Endodermal cell (in vitro differentiated cells): Measurements from ENCODE around the gene MPEG1. TPM values are rescaled to one million over a fixed set of nuclear protein-coding genes. Genes with fewer than 3 reads are reported as not detected.

Experiments
- DNase-seq: peaks from one replicate; pipeline ENCODE4 v3.0.0-alpha.2; 2017
- H3K27ac ChIP-seq: 2 replicates; pipeline ENCODE4 v1.5.1; 2013; ENCODE audit warnings: mild to moderate bottlenecking, low read depth, low read length, moderate library complexity
- H3K27me3 ChIP-seq: 2 replicates; pipeline ENCODE4 v1.6.1; 2013; ENCODE audit warnings: mild to moderate bottlenecking, low read length, moderate library complexity; ENCODE audit not compliant: insufficient read depth, control insufficient read depth, poor library complexity, severe bottlenecking
- H3K36me3 ChIP-seq: 2 replicates; pipeline ENCODE4 v1.7.0; 2013; ENCODE audit warnings: mild to moderate bottlenecking, low read length, moderate library complexity; ENCODE audit not compliant: control insufficient read depth, insufficient read depth
- H3K4me1 ChIP-seq: one replicate; pipeline ENCODE4 v1.7.0; 2013; ENCODE audit warnings: low read length; ENCODE audit not compliant: control insufficient read depth, insufficient read depth
- H3K4me3 ChIP-seq: 2 replicates; pipeline ENCODE4 v1.5.1; 2013; ENCODE audit warnings: mild to moderate bottlenecking, low read length, moderate library complexity
- H3K9ac ChIP-seq: 2 replicates; pipeline ENCODE4 v1.6.1; 2013; ENCODE audit warnings: mild to moderate bottlenecking, low read length, moderate library complexity; ENCODE audit not compliant: poor library complexity, severe bottlenecking; ENCODE audit errors: extremely low read depth
- H3K9me3 ChIP-seq: 2 replicates; pipeline ENCODE4 v1.6.1; 2013; ENCODE audit warnings: mild to moderate bottlenecking, low read length, moderate library complexity; ENCODE audit not compliant: control insufficient read depth
- H3K27ac Mint-ChIP-seq: 2 replicates; pipeline ENCODE4 v1.8.0; 2020; ENCODE audit warnings: mixed read lengths
- H3K27me3 Mint-ChIP-seq: 2 replicates; pipeline ENCODE4 v1.8.0; 2021; ENCODE audit warnings: mild to moderate bottlenecking, mixed read lengths; ENCODE audit not compliant: insufficient read depth
- H3K36me3 Mint-ChIP-seq: 2 replicates; pipeline ENCODE4 v1.8.0; 2020; ENCODE audit warnings: low read depth, mixed read lengths
- H3K4me1 Mint-ChIP-seq: 2 replicates; pipeline ENCODE4 v1.8.0; 2020; ENCODE audit warnings: mixed read lengths
- H3K4me3 Mint-ChIP-seq: 2 replicates; pipeline ENCODE4 v1.8.0; 2020; ENCODE audit warnings: mild to moderate bottlenecking, moderate library complexity, mixed read lengths
- H3K9me3 Mint-ChIP-seq: 2 replicates; pipeline ENCODE4 v1.8.0; 2020; ENCODE audit warnings: mild to moderate bottlenecking, mixed read lengths
- CTCF ChIP-seq: fragments of 200-600 bp; sonication (generic); conservative IDR thresholded peaks from 2 replicates; pipeline ENCODE4 v1.5.0; 2021; ENCODE audit warnings: antibody characterized with exemption, mild to moderate bottlenecking
- WGBS, 2 experiments: methylation state at CpG; one replicate each; pipeline versions ENCODE4 v1.1.5 to v1.1.7; 2013; ENCODE audit warnings: missing lambda C conversion rate in 2 of 2, mixed read lengths in 1 of 2; ENCODE audit not compliant: insufficient coverage in 1 of 2, insufficient read length in 1 of 2; 5-methylcytosine and 5-hydroxymethylcytosine counted together
- total RNA-seq, 2 donors: library from RNA; stranded (reverse); fragmentation: NEBNext Ultra II Directional in 1 of 2; extraction: Animal tissue kit (Norgen Biotek cat#: 25700) in 1 of 2; gene quantifications; 2 replicates in 1 of 2; 3 replicates in 1 of 2; pipeline ENCODE4 v1.2.1, GENCODE V29; 2021

The MPEG1 gene
- total RNA-seq, 2 donors from 2014 or later, result not detected

GRCh38 chr11:59164028-59164427, 48.7 kb downstream of the MPEG1 start:
- 73 to 77% methylated on average over 1 to 2 of the region's 3 CpGs for WGBS, 2 experiments
- Mint-ChIP-seq H3K27ac (no peak overlapping the region), H3K4me1 (no peaks in the 10 kb centered on the region), H3K36me3 (no peaks in the 10 kb centered on the region), H3K27me3 (peaks cover 7% of the 10 kb centered on the region), H3K4me3 (no peak overlapping the region), H3K9me3 (no peaks in the 10 kb centered on the region)
- DNase-seq, result no peak
- Histone ChIP-seq H3K27ac (no peak overlapping the region), H3K9ac (no peak overlapping the region), H3K4me1 (no peaks in the 10 kb centered on the region), H3K4me3 (no peak overlapping the region), H3K9me3 (no peaks in the 10 kb centered on the region), H3K27me3 (no peaks in the 10 kb centered on the region), H3K36me3 (no peaks in the 10 kb centered on the region)
- no peak for TF ChIP-seq CTCF

Other genes starting within 250 kb of the MPEG1 start
- gene GLYATL1B, start 126.6 kb downstream of the MPEG1 start, total RNA-seq, result not detected
- gene FAM111B, start 105.7 kb downstream of the MPEG1 start, total RNA-seq, result 10 to 100 TPM; 20.0 to 23.1 TPM
- gene FAM111A, start 70.1 kb downstream of the MPEG1 start, total RNA-seq, result 10 to 100 TPM; 11.4 to 34.2 TPM
- gene DTX4, start 40.8 kb downstream of the MPEG1 start, total RNA-seq, result 10 to 100 TPM; 16.1 to 16.6 TPM
- not detected for gene OR5AN1, start 146.0 kb upstream of the MPEG1 start, total RNA-seq
- not detected for gene OR5A2, start 213.5 kb upstream of the MPEG1 start, total RNA-seq
- not detected for gene OR5A1, start 223.5 kb upstream of the MPEG1 start, total RNA-seq
- gene OR4D6, start 244.0 kb upstream of the MPEG1 start, total RNA-seq, result not detected